ENCODE measurements around the gene FAM135A. TPM values are rescaled to one million over a fixed set of nuclear protein-coding genes. Genes with fewer than 3 reads are reported as not detected.
A peak's percentile ranks its signal among the peaks of the same experiment; 100 is the strongest.

The FAM135A gene
- total and polyA plus RNA-seq, 2 of the 13 experiments (the other 11 are each of a cell fraction or from before 2014, with no cell fraction given) = 26.9 to 31.5 TPM

DNA sequence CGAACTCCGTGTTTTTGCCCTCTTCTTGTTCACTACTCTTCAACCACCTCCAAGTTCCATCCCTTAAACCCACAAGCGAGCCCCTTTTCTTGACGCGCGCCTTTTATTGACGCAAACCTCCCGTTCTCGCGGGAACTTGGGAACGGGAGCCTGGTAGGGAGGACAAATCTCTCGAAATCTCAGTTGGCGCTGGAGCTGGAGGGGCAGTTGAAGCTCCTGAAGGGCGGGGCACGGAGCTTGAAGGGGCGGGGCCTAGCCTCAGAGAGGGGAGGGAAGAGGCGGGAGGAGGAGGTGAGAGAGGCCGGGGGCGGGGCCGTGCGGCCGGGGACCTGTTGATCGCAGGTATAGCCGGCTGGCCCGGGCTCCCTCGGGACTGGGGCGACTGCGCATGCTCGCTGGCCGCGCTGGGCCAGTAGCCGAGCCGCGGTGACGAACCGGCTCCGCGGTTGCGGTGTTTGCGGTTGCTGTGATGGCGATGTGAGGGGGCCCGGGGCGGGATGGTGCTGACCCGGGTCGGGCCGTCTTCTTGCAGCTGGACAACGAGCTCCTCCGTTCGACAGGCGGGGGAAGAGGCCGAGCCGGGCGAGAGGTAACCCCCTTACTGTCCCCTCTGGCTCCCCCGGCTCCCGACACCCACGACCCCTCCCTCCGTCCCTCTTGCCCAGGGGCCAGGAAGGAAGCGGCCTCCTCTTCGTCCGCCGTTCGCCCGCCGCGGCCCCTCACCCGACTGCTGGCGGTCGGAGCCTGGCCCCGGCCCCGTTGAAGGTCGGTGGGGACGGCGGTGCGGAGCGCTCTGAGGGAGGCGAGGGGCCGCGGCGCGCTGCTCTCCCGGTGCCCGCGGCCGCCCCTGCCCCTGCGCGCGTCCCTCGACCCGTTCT lies at the start of gene FAM135A (continued):
- TF ChIP-seq, protein P1, sequence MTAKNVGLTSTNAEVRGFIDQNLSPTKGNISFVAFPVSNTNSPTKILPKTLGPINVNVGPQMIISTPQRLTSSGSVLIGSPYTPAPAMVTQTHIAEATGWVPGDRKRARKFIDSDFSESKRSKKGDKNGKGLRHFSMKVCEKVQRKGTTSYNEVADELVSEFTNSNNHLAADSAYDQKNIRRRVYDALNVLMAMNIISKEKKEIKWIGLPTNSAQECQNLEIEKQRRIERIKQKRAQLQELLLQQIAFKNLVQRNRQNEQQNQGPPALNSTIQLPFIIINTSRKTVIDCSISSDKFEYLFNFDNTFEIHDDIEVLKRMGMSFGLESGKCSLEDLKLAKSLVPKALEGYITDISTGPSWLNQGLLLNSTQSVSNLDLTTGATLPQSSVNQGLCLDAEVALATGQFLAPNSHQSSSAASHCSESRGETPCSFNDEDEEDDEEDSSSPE (CRISPR knock-in tag; IDR thresholded peaks at IDR 0.05) = peak; percentile 79
- no peak for TF ChIP-seq KLF13 (CRISPR knock-in tag; IDR thresholded peaks at IDR 0.05)
- peak; percentile 40; the same call in 1 of the 2 replicates for TF ChIP-seq ZNF264 (CRISPR knock-in tag; IDR thresholded peaks at IDR 0.05)
- no peak for TF ChIP-seq GABPA (IDR thresholded peaks at IDR 0.05; ENCODE audit: low read depth, low read length)
- TF ChIP-seq GABPA (CRISPR knock-in tag; IDR thresholded peaks at IDR 0.05; ENCODE audit: low read depth) = peak; percentile 54
- peak; percentile 64; the same call in 1 of the 2 replicates for TF ChIP-seq FOXK1 (CRISPR knock-in tag; IDR thresholded peaks at IDR 0.05; ENCODE audit: borderline replicate concordance, low read depth)
- TF ChIP-seq, protein P2, sequence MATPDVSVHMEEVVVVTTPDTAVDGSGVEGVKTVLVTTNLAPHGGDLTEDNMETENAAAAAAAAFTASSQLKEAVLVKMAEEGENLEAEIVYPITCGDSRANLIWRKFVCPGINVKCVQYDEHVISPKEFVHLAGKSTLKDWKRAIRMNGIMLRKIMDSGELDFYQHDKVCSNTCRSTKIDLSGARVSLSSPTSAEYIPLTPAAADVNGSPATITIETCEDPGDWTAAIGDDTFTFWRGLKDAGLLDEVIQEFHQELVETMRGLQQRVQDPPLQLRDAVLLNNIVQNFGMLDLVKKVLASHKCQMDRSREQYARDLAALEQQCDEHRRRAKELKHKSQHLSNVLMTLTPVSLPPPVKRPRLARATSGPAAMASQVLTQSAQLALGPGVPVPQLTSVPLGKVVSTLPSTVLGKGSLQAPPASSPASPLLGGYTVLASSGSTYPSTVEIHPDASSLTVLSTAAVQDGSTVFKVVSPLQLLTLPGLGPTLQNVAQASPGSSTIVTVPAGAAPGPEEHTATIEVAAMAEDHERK (CRISPR knock-in tag; IDR thresholded peaks at IDR 0.05; ENCODE audit: low read depth) = peak; percentile 70; the same call in 1 of the 2 replicates
- TF ChIP-seq, protein P3, sequence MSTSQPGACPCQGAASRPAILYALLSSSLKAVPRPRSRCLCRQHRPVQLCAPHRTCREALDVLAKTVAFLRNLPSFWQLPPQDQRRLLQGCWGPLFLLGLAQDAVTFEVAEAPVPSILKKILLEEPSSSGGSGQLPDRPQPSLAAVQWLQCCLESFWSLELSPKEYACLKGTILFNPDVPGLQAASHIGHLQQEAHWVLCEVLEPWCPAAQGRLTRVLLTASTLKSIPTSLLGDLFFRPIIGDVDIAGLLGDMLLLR (CRISPR knock-in tag; IDR thresholded peaks at IDR 0.05) = no peak; the same call in 1 of the 2 replicates
- TF ChIP-seq KLF16 (CRISPR knock-in tag; IDR thresholded peaks at IDR 0.05) = peak in 1 of 2 experiments; percentile 84; a peak in 3 of 4 replicates
- TF ChIP-seq KMT2B (CRISPR knock-in tag; IDR thresholded peaks at IDR 0.05) = peak; percentile 77; the same call in 1 of the 2 replicates
- TF ChIP-seq ZNF891 (CRISPR knock-in tag; IDR thresholded peaks at IDR 0.05) = peak; percentile 40; the same call in 1 of the 2 replicates
- TF ChIP-seq REPIN1 (CRISPR knock-in tag; IDR thresholded peaks at IDR 0.05; ENCODE audit: borderline replicate concordance, low read depth) = peak; percentile 56; the same call in 1 of the 2 replicates
- TF ChIP-seq ZNF652 (CRISPR knock-in tag; IDR thresholded peaks at IDR 0.05; ENCODE audit: borderline replicate concordance, low read depth) = 0 out of 2 replicates have a peak, but pooled peaks have one; percentile 23
- no peak; the same call in 1 of the 2 replicates for TF ChIP-seq ZNF33B (CRISPR knock-in tag; IDR thresholded peaks at IDR 0.05)
- 0 out of 2 replicates have a peak, but pooled peaks have one; percentile 24 for TF ChIP-seq ZNF619 (CRISPR knock-in tag; IDR thresholded peaks at IDR 0.05)
- TF ChIP-seq, protein P4, sequence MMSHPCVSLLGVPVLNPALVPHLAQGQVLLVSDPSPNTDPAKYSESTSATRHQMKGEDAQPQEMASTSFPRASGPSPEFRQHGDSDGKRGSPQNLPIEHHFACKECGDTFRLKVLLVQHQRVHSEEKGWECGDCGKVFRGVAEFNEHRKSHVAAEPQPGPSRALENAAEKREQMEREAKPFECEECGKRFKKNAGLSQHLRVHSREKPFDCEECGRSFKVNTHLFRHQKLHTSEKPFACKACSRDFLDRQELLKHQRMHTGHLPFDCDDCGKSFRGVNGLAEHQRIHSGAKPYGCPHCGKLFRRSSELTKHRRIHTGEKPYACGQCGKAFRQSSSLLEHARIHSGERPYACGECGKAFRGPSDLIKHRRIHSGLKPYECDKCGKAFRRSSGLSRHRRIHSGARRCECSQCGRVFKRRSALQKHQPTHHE (CRISPR knock-in tag; IDR thresholded peaks at IDR 0.05; ENCODE audit: borderline replicate concordance) = 0 out of 2 replicates have a peak, but pooled peaks have one; percentile 32
- TF ChIP-seq, protein P5, sequence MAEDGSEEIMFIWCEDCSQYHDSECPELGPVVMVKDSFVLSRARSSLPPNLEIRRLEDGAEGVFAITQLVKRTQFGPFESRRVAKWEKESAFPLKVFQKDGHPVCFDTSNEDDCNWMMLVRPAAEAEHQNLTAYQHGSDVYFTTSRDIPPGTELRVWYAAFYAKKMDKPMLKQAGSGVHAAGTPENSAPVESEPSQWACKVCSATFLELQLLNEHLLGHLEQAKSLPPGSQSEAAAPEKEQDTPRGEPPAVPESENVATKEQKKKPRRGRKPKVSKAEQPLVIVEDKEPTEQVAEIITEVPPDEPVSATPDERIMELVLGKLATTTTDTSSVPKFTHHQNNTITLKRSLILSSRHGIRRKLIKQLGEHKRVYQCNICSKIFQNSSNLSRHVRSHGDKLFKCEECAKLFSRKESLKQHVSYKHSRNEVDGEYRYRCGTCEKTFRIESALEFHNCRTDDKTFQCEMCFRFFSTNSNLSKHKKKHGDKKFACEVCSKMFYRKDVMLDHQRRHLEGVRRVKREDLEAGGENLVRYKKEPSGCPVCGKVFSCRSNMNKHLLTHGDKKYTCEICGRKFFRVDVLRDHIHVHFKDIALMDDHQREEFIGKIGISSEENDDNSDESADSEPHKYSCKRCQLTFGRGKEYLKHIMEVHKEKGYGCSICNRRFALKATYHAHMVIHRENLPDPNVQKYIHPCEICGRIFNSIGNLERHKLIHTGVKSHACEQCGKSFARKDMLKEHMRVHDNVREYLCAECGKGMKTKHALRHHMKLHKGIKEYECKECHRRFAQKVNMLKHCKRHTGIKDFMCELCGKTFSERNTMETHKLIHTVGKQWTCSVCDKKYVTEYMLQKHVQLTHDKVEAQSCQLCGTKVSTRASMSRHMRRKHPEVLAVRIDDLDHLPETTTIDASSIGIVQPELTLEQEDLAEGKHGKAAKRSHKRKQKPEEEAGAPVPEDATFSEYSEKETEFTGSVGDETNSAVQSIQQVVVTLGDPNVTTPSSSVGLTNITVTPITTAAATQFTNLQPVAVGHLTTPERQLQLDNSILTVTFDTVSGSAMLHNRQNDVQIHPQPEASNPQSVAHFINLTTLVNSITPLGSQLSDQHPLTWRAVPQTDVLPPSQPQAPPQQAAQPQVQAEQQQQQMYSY (CRISPR knock-in tag; IDR thresholded peaks at IDR 0.05) = 0 out of 2 replicates have a peak, but pooled peaks have one; percentile 41
